H1 (cell line): ENCODE results near the gene SIK3. TPM values are rescaled to one million over a fixed set of nuclear protein-coding genes. Genes with fewer than 3 reads are reported as not detected.
"Not testable (repeated sequence)": the region's sequence is repeated elsewhere in the genome, so short reads cannot be mapped to it uniquely, and the experiment has no call there.

ENCODE experiments used
- CTCF ChIA-PET: fragments of 300-600 bp; sonication (Branson Sonifier 250); formaldehyde crosslinking; loops from one replicate; lab custom pipeline; 2021; ENCODE audit not compliant: partially characterized antibody; lab: Charles Lee
- POLR2A ChIA-PET: fragments of 300-600 bp; sonication (Branson Sonifier 250); formaldehyde crosslinking; loops from one replicate; lab custom pipeline; 2021; ENCODE audit warnings: inconsistent platforms; ENCODE audit not compliant: partially characterized antibody; lab: Charles Lee
- DNase-seq, 2 experiments: peaks; one replicate each; pipeline versions ENCODE4 v3.0.0 to v3.0.0-alpha.2; 2010 to 2022; ENCODE audit warnings: low spot score in 2 of 2, low read depth in 1 of 2, mixed read lengths in 1 of 2
- FAIRE-seq: peaks from 2 replicates; lab custom pipeline; 2011; peaks lifted over from hg19 to GRCh38; lab: Jason Lieb, UNC
- H2AFZ ChIP-seq: 2 replicates; pipeline ENCODE4 v1.8.1; 2012; ENCODE audit warnings: low read length, inconsistent platforms
- H2AK5ac ChIP-seq: 2 replicates; pipeline ENCODE4 v1.6.1; 2013; ENCODE audit warnings: low read depth, low read length
- H2BK120ac ChIP-seq: replicated peaks from 2 replicates; pipeline ENCODE3; 2013; ENCODE audit warnings: low read depth, low read length, inconsistent platforms
- H2BK12ac ChIP-seq: 2 replicates; pipeline ENCODE4 v1.6.1; 2013; ENCODE audit warnings: low read depth, low read length
- H2BK15ac ChIP-seq: 2 replicates; pipeline ENCODE4 v1.6.1; 2013; ENCODE audit warnings: low read length
- H2BK20ac ChIP-seq: 2 replicates; pipeline ENCODE4 v1.6.1; 2013; ENCODE audit warnings: low read length
- H2BK5ac ChIP-seq: 2 replicates; pipeline ENCODE4 v1.6.1; 2013; ENCODE audit warnings: low read depth, low read length
- H3K14ac ChIP-seq: 2 replicates; pipeline ENCODE4 v1.6.1; 2013; ENCODE audit warnings: inconsistent platforms; ENCODE audit not compliant: insufficient read length
- H3K18ac ChIP-seq: 2 replicates; pipeline ENCODE4 v1.6.1; 2013; ENCODE audit warnings: low read length; ENCODE audit errors: extremely low read depth
- H3K23ac ChIP-seq: 2 replicates; pipeline ENCODE4 v1.6.1; 2013; ENCODE audit warnings: inconsistent platforms; ENCODE audit not compliant: insufficient read length
- H3K23me2 ChIP-seq: 2 replicates; pipeline ENCODE4 v1.6.1; 2013; ENCODE audit warnings: low read depth, low read length
- H3K27ac ChIP-seq: 2 replicates; pipeline ENCODE4 v1.6.1; 2011; ENCODE audit warnings: low read depth, low read length, inconsistent platforms
- H3K27me3 ChIP-seq, 4 experiments: replicated peaks in 1 of 4; 1 replicate in 1 of 4; 2 replicates in 3 of 4; pipeline versions ENCODE4 v1.6.1 to v1.8.1; 2011 to 2013; ENCODE audit warnings: low read length in 3 of 4, mild to moderate bottlenecking in 3 of 4, inconsistent platforms in 2 of 4, mixed read lengths in 2 of 4, moderate library complexity in 1 of 4; ENCODE audit not compliant: control insufficient read depth in 3 of 4, insufficient read depth in 3 of 4; ENCODE audit errors: extremely low read depth in 1 of 4
- H3K36me3 ChIP-seq, 4 experiments: 2 replicates each; pipeline versions ENCODE4 v1.6.1 to v1.8.1; 2011 to 2013; ENCODE audit warnings: mild to moderate bottlenecking in 4 of 4, low read length in 3 of 4, moderate library complexity in 2 of 4, control low read depth in 1 of 4, inconsistent platforms in 1 of 4; ENCODE audit not compliant: insufficient read depth in 4 of 4, control insufficient read depth in 2 of 4
- H3K4ac ChIP-seq: replicated peaks from 2 replicates; pipeline ENCODE3; 2013; ENCODE audit warnings: low read length, low read depth, mixed read lengths, inconsistent platforms; ENCODE audit not compliant: insufficient read length
- H3K4me1 ChIP-seq, 4 experiments: replicated peaks in 1 of 4; 1 replicate in 1 of 4; 2 replicates in 3 of 4; pipeline versions ENCODE4 v1.6.1 to v1.8.1; 2011 to 2013; ENCODE audit warnings: low read length in 3 of 4, inconsistent platforms in 2 of 4, mixed read lengths in 1 of 4; ENCODE audit not compliant: insufficient read depth in 4 of 4, control insufficient read depth in 3 of 4
- H3K4me2 ChIP-seq, 2 experiments: 2 replicates each; pipeline versions ENCODE4 v1.6.1 to v1.8.1; 2011 to 2013; ENCODE audit warnings: low read depth in 2 of 2, low read length in 2 of 2, control low read depth in 1 of 2, inconsistent platforms in 1 of 2, mild to moderate bottlenecking in 1 of 2; ENCODE audit not compliant: insufficient read depth in 1 of 2
- H3K4me3 ChIP-seq, 4 experiments: fragments of 200-600, 300-600 bp in 1 of 4; sonication (generic), shearing (Covaris generic), sonication (Bioruptor Twin) in 1 of 4; 2 replicates each; pipeline versions ENCODE4 v1.5.1 to v1.8.1; 2011 to 2016; ENCODE audit warnings: low read length in 4 of 4, low read depth in 3 of 4, control low read depth in 2 of 4, inconsistent platforms in 2 of 4, mild to moderate bottlenecking in 2 of 4, mixed read lengths in 1 of 4, moderate library complexity in 1 of 4; ENCODE audit not compliant: insufficient read depth in 2 of 4; ENCODE audit errors: extremely low read depth in 1 of 4
- H3K56ac ChIP-seq: replicated peaks from 2 replicates; pipeline ENCODE3; 2013; ENCODE audit warnings: low read depth, mild to moderate bottlenecking, mixed read lengths, low read length, inconsistent platforms; ENCODE audit not compliant: insufficient read length
- H3K79me1 ChIP-seq: 2 replicates; pipeline ENCODE4 v1.6.1; 2013; ENCODE audit warnings: low read depth, low read length, control low read depth
- H3K79me2 ChIP-seq, 2 experiments: 2 replicates each; pipeline versions ENCODE4 v1.6.1 to v1.8.1; 2012 to 2013; ENCODE audit warnings: low read length in 2 of 2, mild to moderate bottlenecking in 2 of 2, inconsistent platforms in 1 of 2; ENCODE audit not compliant: insufficient read depth in 2 of 2, control insufficient read depth in 1 of 2
- H3K9ac ChIP-seq, 4 experiments: replicated peaks in 1 of 4; 1 replicate in 1 of 4; 2 replicates in 3 of 4; pipeline versions ENCODE4 v1.6.1 to v1.8.1; 2011 to 2013; ENCODE audit warnings: low read depth in 3 of 4, low read length in 3 of 4, control low read depth in 2 of 4, mild to moderate bottlenecking in 2 of 4, moderate library complexity in 2 of 4, inconsistent platforms in 1 of 4; ENCODE audit errors: extremely low read depth in 1 of 4
- H3K9me3 ChIP-seq, 2 experiments: 2 replicates each; pipeline versions ENCODE4 v1.6.1 to v1.8.1; 2012 to 2013; ENCODE audit warnings: mild to moderate bottlenecking in 2 of 2, moderate library complexity in 2 of 2, control low read depth in 1 of 2, inconsistent platforms in 1 of 2, low read depth in 1 of 2, low read length in 1 of 2, mixed read lengths in 1 of 2; ENCODE audit not compliant: insufficient read depth in 2 of 2
- H4K20me1 ChIP-seq, 2 experiments: replicated peaks in 1 of 2; 2 replicates each; pipeline versions ENCODE3 to v1.8.1; 2011 to 2013; ENCODE audit warnings: inconsistent platforms in 2 of 2, low read length in 2 of 2, mild to moderate bottlenecking in 1 of 2; ENCODE audit not compliant: insufficient read depth in 2 of 2, control insufficient read depth in 1 of 2
- H4K5ac ChIP-seq: 2 replicates; pipeline ENCODE4 v1.6.1; 2013; ENCODE audit warnings: low read length, low read depth, mixed read lengths, inconsistent platforms; ENCODE audit not compliant: insufficient read length
- H4K8ac ChIP-seq: 2 replicates; pipeline ENCODE4 v1.8.0; 2013; ENCODE audit warnings: mild to moderate bottlenecking, moderate library complexity, low read length, inconsistent platforms; ENCODE audit not compliant: insufficient read depth; ENCODE audit errors: extremely low read depth
- H4K91ac ChIP-seq: replicated peaks from 2 replicates; pipeline ENCODE3; 2013; ENCODE audit warnings: low read length, mixed read lengths, inconsistent platforms; ENCODE audit not compliant: insufficient read length
- CREB1 ChIP-seq: IDR thresholded peaks from 2 replicates; pipeline ENCODE4 v1.6.1; 2012; ENCODE audit warnings: inconsistent platforms
- WGBS, 2 experiments: shearing (Covaris generic) in 1 of 2; methylation state at CpG; one replicate each; pipeline versions ENCODE4 v1.1.6 to v1.1.7; 2013 to 2015; ENCODE audit warnings: low lambda C conversion rate in 2 of 2, mixed read lengths in 2 of 2, inconsistent platforms in 1 of 2, low coverage in 1 of 2, missing lambda C conversion rate in 1 of 2; ENCODE audit not compliant: insufficient replicate concordance in 2 of 2, insufficient coverage in 1 of 2, insufficient read length in 1 of 2; ENCODE audit errors: extremely low coverage in 1 of 2, missing lambda C conversion rate in 1 of 2; 5-methylcytosine and 5-hydroxymethylcytosine counted together
- polyA plus RNA-seq, 7 experiments: library from polyadenylated mRNA; depleted of rRNA in 3 of 7; stranded (reverse) in 5 of 7; unstranded in 2 of 7; fragments of >200 nt in 5 of 7; fragments of 200-250 nt in 2 of 7; gene quantifications; 1 replicate in 5 of 7; 2 replicates in 1 of 7; 4 replicates in 1 of 7; pipeline versions ENCODE4 v1.2.1 to v1.2.3, GENCODE V29; 2011 to 2013; ENCODE audit warnings: missing spikeins in 2 of 7, mixed read lengths in 2 of 7
- total RNA-seq: library from RNA; stranded (reverse); fragmentation: NEBNext Ultra II Directional; extraction: Animal tissue kit (Norgen Biotek cat#: 25700); gene quantifications from 2 replicates; pipeline ENCODE4 v1.2.1, GENCODE V29; 2021

The SIK3 gene
- total and polyA plus RNA-seq, 2 of the 8 experiments (the other 6 are each of a cell fraction or from before 2014, with no cell fraction given): 19.9 to 32.1 TPM

DNA sequence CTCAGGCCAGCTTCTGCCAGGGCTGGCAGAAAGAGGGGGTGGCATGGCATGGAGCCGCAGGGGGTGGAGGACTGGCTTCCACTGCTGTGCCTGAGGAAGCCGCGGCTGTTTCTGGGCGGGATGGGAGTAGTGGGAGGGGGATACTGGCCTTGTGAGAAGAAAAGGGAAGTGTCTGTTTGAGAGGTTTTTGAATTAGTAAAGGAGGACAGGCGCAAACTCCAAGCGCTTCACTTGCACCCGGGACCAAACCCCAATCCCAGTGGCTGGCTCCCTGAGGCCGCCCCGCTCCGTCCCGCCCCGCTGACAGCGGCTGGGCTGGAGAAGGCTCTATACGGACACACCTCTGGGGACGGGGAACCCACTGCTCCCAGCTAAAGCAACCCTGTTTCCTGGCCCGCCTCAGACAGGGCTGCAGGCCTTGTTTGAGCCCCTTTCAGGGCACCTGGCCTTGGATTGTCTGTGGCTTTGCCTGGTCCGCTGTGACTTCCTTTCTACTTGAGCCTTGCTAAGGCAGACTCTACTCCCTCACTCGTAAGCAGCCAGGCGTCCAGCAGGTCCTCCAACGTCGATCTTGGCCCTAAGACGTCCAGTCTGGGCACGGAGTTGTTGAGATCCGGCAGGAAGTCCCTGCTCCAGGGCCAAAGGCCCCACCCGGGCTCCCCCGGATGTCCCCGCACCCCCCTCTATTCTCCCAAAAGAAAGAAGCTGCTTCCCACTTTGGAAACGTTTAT is 263.0 kb downstream of the SIK3 start (continued):
- no peak for TF ChIP-seq CREB1

DNA sequence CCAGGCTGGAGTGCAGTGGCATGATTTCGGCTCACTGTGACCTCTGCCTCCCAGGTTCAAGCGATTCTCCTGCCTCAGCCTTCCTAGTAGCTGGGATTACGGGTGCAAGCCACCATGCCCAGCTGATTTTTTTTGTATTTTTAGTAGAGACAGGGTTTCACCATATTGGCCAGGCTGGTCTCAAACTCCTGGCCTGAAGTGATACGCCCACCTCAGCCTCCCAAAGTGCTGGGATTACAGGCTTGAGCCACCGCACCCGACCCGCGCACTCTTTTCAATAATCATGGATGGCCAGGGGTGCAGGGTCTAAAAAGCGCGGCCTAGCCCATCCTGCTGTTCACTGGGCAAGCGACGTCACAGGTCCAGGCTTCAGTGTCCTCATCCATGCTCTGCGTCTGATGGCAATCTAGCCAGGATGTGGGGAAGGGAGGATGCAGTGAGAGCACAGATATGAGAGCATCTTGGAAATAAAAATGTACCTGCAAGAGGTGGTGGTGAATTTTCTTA is 263.6 kb downstream of the SIK3 start:
- H4K91ac ChIP-seq, H3K79me1 ChIP-seq, H3K14ac ChIP-seq, DNase-seq, H3K27ac ChIP-seq, H3K23me2 ChIP-seq, H3K9ac ChIP-seq, H3K36me3 ChIP-seq, H2AFZ ChIP-seq, H3K23ac ChIP-seq, H2AK5ac ChIP-seq, H3K9me3 ChIP-seq, H4K5ac ChIP-seq, H4K20me1 ChIP-seq, H2BK120ac ChIP-seq, H3K18ac ChIP-seq, H3K79me2 ChIP-seq, H2BK5ac ChIP-seq, H4K8ac ChIP-seq, H3K56ac ChIP-seq, H3K4ac ChIP-seq, H3K27me3 ChIP-seq, H2BK20ac ChIP-seq, FAIRE-seq: not testable (repeated sequence)
- ChIA-PET CTCF (interaction anchor here (1.3 to 12.2 kb wide), 4 partner anchors 12 to 271 kb away, joined by 3 to 237 read pairs (median 34); partner anchors contain the start of genes APOA4, APOA5 and ZPR1), POLR2A (interaction anchor here (0.8 to 2.9 kb wide), 3 partner anchors 41 to 310 kb away, joined by 3 to 16 read pairs (median 12); partner anchors contain the start of genes APOA5 and PAFAH1B2)
- H3K4me2 ChIP-seq: peak overlapping the region; percentile 80; a peak in 2 of 4 replicates
- 0 out of 2 replicates have a peak overlapping the region, but pooled peaks have one; percentile 53 for H2BK15ac ChIP-seq
- peak overlapping the region in 2 of 4 experiments; percentile 49 to 64; a peak in 2 of 8 replicates for H3K4me3 ChIP-seq
- WGBS, 2 experiments: 74% methylated on average over 12 of the region's 13 CpGs; no CpG with 5 or more reads in 1 of the 2 experiments
- H3K4me1 ChIP-seq: peaks cover 0 to 24% (median 4%) of the 10 kb centered on the region in 4 experiments; a peak in 5 of 7 replicates
- H2BK12ac ChIP-seq: peak overlapping the region; percentile 68; the same call in 1 of the 2 replicates
